ENCODE data around the gene GATAD2A. TPM values are rescaled to one million over a fixed set of nuclear protein-coding genes. Genes with fewer than 3 reads are reported as not detected.

GATAD2A gene
- total RNA-seq, 1 experiment from 2014 or later = 96.7 TPM

GRCh38 chr19:19487950-19488874 lies 82.7 kb downstream of the GATAD2A start:
- no peak for DNase-seq (ENCODE audit: low spot score)

DNA sequence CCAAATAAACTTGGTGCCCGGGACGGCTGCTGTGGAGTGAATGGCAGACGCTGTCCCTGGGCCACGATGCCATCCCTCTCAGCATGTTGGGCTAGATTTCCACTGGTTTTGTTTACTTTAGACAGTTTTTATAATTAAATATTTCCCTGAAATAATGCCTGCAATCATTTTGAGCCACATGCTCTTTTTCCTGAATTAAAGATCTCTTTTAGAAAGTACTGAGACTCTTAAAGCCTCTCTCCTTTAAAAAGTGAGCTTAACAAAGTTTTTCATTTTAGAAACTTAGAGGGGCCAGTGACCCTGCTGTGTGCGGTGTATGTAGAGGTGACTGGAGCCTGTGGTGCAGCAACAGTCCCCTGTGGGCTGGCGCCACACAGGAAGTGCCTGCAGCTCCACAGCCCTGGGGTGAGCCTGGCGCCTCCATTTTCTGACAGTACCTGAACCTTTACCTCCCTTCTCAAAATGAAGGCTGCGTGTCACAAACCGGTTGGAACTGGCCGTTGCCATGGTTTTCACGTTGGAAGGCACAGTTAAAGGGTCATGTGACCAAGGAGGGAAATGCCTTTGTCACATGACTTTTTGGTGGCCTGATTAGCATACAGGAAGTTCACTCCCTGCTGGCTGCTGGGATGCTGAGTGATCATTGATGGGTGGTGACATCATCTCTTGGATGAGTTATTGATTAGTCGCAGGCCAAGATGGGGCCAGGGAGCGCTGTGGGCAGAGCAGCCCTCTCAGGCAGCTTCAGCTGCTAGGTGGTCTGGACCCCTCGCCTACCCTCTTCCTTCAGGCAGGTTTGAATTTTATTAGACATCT lies 83.6 kb downstream of the GATAD2A start:
- peak; percentile 53 for DNase-seq (ENCODE audit: low spot score)

DNA sequence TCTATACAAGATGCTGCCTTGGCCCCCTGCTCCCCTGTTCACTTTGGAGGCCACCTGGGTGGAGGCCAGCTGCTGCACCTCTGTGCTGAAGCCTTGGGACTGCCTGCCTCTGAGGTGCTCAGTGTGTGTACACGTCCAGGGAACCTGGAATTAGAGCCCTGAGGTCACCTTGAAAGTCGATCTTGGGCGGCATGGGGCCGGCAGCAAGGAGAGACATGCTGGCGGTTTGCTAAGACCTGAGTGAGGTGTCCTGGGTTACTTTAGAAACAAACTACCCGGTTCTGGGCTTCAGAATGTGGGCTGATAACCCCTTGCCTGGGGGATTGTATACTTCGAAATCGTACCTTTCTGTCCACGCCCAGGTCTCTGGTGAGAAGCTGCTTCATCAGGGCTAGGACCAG lies 84.3 kb downstream of the GATAD2A start:
- no peak for DNase-seq (ENCODE audit: low spot score)

DNA sequence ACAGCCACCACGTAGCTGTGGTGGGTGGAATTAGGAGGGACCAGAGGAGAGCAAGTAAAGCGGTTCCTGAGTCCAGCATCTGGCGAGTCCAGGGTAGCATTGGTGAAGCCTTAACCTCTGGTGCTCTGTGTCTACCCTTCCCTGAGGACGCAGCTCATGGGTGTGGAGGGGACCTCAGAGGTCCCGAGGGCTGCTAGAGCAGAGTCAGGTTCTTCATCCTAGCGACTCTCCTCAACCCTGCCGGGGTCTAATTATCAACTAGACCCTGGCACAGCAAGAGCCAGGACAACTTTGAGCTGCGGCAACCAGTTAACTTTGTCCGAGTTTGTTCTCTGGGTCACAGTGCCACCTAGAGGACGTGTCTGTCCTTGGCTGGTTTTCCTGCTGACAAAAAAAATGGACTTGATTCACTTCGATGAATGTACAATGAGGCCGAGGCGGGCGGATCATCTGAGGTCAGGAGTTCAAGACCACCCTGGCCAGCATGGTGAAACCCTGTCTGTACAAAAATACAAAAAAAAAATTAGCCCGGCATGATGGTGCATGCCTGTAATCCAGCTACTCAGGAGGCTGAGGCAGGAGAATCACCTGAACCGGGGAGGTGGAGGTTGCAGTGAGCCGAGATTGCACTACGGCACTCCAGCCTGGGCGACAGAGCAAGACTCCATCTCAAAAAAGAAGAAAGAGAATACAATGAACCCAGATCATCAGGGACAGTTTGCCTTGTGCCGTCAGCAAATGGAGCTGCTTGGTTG lies 84.9 kb downstream of the GATAD2A start:
- DNase-seq (ENCODE audit: low spot score) = peak; percentile 78

- no peak for DNase-seq (ENCODE audit: low spot score)
Measured at GRCh38 chr19:19491321-19492025, 86.0 kb downstream of the GATAD2A start.

DNA sequence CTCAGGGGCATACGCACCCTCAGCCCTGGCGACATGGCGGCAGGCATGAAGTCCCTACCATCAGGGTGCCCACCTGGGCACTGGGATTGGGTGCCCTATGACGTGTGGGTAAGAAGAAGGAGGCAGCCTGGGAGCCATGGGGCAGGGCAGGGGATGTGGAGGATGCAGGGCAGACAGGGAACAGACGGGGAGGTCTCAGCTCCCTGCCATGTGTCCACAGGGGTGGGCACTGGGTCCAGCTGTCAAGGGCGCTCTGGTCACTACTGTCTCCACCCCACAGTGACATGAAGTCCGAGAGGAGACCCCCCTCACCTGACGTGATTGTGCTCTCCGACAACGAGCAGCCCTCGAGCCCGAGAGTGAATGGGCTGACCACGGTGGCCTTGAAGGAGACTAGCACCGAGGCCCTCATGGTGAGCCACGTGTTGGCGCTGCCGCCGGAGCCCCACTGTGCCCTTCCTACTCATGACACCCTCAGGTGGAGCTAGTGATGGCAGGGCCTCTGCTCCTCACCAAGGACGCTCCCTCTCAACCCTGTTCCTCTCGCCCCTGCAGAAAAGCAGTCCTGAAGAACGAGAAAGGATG lies 86.6 kb downstream of the GATAD2A start:
- DNase-seq (ENCODE audit: low spot score) = no peak

- no peak for DNase-seq (ENCODE audit: low spot score)
Measured at GRCh38 chr19:19493841-19494546, 88.5 kb downstream of the GATAD2A start.

DNA sequence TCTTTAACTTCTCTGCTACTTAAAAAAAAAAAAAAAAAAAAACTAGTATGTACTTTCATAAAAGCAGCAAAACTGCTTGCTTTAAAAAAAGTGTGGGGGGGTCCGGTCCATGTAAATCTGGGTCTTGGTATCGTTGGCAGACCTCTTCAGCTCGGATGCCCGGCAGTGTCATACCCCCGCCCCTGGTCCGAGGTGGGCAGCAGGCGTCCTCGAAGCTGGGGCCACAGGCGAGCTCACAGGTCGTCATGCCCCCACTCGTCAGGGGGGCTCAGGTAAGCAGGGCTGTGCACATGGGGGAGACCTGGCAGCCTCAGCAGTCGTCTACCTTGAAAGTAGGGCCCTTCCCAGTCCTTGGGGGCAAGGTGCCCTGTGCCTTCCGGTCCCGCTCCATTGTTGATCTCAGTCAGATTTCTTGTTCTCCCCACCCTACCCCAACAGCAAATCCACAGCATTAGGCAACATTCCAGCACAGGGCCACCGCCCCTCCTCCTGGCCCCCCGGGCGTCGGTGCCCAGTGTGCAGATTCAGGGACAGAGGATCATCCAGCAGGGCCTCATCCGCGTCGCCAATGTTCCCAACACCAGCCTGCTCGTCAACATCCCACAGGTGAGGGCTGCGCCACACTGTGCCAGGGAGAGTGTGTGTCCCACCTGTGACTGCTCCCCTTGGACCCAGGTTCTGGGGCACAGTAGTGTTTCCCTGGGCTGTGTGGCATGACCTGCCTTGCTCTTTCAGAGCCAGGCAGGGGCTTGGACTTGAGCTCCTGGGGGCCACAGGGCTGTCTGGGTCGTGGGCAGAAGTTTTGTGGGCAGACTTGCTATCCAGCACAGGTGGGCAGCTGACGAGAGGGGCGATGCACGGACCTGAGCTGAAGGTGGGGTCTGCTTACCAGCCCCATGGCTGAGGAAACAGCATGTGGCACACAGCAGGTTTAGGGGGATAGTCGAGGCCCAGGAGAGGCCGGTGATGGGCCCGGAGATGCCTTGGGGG lies 90.4 kb downstream of the GATAD2A start:
- DNase-seq (ENCODE audit: low spot score) = no peak

GRCh38 chr19:19498255-19498991 lies 92.9 kb downstream of the GATAD2A start:
- DNase-seq (ENCODE audit: low spot score) = no peak

DNA sequence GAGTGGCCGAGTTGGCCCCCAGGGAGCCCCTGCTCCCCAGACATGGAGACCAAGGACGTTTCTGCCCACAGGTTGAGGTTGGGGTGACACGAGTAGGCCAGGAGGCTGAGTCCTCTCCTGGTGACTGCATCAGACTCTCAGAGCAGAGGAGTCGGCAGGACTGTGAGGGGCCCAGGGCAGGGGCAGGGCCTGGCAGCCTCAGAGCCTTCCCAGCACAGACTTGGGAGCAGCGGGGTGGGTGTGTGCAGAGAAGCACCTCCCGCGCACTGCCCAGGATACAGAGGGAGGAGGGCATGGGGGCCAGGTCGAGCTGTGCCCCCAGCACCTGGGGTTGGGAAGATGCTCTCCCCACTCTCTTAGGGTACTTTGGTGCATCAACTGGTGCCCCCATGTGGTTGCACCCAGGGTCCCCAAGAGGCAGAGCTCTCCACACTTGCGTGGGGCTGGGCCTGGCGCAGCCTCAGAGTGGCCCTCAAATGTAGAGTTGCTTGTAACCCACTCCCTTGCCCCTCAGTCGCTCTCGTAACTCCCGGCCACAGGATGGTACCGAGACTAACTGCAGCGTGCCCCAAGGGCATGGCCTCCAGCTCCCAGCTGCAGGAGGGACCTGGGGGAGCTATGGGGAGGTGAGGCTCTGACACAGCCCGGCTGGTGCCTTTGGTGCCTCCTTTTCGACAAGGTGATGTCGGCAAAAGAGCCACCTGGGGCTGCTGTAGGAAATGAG lies 94.0 kb downstream of the GATAD2A start:
- no peak for DNase-seq (ENCODE audit: low spot score)

GRCh38 chr19:19500975-19501644 lies 95.6 kb downstream of the GATAD2A start:
- no peak for DNase-seq (ENCODE audit: low spot score)

- DNase-seq (ENCODE audit: low spot score) = no peak
Measured at GRCh38 chr19:19501798-19502197, 96.3 kb downstream of the GATAD2A start.

DNA sequence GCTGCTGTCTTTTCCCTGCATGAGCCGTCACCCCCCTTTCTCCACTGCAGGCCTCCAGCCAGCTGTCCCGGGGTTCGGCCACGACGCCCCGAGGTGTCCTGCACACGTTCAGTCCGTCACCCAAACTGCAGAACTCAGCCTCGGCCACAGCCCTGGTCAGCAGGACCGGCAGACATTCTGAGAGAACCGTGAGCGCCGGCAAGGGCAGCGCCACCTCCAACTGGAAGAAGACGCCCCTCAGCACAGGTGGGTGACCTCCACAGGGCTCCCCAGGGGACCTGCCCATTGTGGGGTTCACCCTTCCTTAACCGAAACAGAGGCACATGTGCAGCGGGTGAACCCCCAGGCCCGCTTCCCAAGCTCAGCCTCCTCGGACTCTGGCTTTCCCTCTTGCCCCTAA lies 96.8 kb downstream of the GATAD2A start:
- no peak for DNase-seq (ENCODE audit: low spot score)

DNA sequence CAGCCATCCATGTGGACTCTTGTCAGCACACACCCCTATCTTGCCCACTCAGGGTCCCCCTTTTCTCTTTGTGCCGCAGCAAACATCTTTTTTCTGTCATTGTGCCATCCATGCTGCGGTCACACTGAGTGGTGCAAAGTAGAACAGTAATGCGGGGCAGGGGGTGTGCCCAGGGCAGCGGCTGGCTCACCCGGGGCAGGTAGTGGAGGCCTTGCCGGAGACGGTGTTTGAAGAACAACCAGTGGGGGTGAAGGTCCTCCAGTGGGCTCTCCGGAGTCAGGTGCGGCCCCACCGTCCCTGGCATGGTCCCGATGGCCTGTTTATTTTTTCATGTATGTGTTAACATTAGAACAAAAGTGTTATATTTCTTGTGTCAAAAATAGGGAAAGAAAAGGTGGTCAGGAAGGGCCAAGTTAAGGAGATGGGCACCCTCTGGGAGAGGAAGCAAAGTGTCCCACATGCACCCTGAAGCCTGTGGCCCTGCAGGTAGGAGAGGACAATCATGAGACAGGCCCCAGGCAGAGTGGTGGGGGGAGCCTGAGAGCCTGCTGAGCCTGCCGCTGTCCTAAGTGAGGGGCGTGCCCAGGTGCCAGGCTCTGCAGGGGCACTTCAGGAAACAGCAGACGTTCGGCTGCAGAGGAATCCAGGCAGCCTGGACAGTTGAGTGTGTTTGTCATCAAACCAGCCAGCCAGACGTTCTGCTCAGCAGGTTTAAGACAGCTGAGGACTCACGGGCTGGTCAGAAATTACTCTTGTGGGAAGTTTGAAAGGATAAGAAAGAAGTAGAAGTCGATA lies 97.5 kb downstream of the GATAD2A start:
- DNase-seq (ENCODE audit: low spot score) = no peak

GRCh38 chr19:19504754-19505668 lies 99.5 kb downstream of the GATAD2A start:
- DNase-seq (ENCODE audit: low spot score) = no peak

Data from HT-29 (cell line).